Right atrium auricular region (tissue), 2 donors: Measurements from ENCODE around the gene PLAGL1. TPM values are rescaled to one million over a fixed set of nuclear protein-coding genes. Genes with fewer than 3 reads are reported as not detected.

Experiments
- DNase-seq: peaks from one replicate; pipeline ENCODE4 v3.0.0-alpha.2; 2019; ENCODE audit warnings: low spot score
- H3K27ac ChIP-seq, 2 donors: fragments of 200-600 bp; sonication (generic); 1 replicate in 1 of 2; 2 replicates in 1 of 2; pipeline ENCODE4 v1.5.1; 2016 to 2019
- H3K27me3 ChIP-seq, 2 donors: fragments of 200-600 bp; sonication (generic); one replicate each; pipeline versions ENCODE4 v1.5.1 to v1.6.0; 2017 to 2019
- H3K36me3 ChIP-seq: fragments of 200-600 bp; sonication (generic); one replicate; pipeline ENCODE4 v1.5.1; 2016
- H3K4me1 ChIP-seq, 2 donors: fragments of 200-600 bp; sonication (generic); one replicate each; pipeline versions ENCODE4 v1.5.1 to v1.6.0; 2017 to 2019
- H3K4me3 ChIP-seq, 2 donors: fragments of 200-600 bp; sonication (generic); 1 replicate in 1 of 2; 2 replicates in 1 of 2; pipeline ENCODE4 v1.5.1; 2017 to 2019; ENCODE audit warnings: mild to moderate bottlenecking in 1 of 2, moderate library complexity in 1 of 2
- H3K9me3 ChIP-seq, 2 donors: fragments of 200-600 bp; sonication (generic); one replicate each; pipeline ENCODE4 v1.5.1; 2019
- total RNA-seq, 2 donors: library from RNA; depleted of rRNA; stranded (reverse); fragments of >200 nt; gene quantifications; one replicate each; pipeline ENCODE4 v1.1.0, GENCODE V29; 2016
- TF ChIP-seq, protein P1 (sequence below), 2 donors: fragments of 200-600 bp; sonication (generic); IDR thresholded peaks; one replicate each; pipeline ENCODE4 v1.5.1; 2019; ENCODE audit warnings: antibody characterized with exemption in 2 of 2

The PLAGL1 gene
- total RNA-seq, 2 donors from 2014 or later, result 6.8 to 8.5 TPM

DNA sequence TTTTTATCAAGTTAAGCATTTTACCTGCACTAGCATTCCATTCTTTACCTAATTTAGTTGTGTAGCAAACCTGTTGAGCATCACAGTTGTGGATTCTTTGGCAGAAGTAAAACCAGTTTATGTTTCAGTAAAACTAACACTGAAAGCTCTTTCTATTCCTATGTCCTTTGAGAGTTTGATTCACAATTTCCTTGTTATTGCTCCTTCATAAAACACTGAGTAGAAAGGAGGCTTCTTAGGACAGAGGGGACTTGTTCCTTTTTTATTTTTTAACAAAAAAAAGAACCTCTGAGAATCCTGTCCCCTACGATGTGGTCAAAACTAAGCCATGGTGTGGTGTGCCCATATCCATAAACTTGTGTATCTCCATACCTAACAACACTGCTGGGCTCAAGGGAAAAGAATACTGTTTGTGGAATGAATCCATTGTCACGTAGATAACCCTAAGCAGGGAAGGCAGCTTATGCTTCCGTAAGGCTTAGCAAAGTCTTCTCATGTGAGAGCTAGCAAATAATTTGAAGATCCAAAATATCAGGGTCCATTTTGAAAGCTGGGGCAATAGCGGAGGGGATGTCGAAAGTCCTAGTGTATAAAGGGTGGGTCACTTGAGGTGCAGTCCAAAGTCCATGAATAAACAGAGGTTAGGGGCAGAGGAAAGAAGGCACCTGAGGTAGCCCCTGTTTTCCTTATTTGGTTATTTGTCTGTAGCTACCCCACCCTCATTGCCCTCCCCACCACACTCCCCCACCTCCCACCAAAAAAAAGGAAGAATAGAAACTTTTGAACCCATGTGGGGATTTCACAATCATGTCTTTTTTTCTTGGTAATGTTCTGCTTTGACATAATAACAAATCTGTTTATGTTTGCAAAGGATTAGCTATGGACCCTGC, 71.0 kb downstream of the PLAGL1 start:
- Histone ChIP-seq H3K27ac (no peak overlapping the region), H3K27me3 (no peaks in the 10 kb centered on the region), H3K4me3 (no peak overlapping the region), H3K36me3 (no peaks in the 10 kb centered on the region), H3K4me1 (no peaks in the 10 kb centered on the region), H3K9me3 (peaks cover 0 to 10% of the 10 kb centered on the region in 2 donors)
- TF ChIP-seq, protein P1, sequence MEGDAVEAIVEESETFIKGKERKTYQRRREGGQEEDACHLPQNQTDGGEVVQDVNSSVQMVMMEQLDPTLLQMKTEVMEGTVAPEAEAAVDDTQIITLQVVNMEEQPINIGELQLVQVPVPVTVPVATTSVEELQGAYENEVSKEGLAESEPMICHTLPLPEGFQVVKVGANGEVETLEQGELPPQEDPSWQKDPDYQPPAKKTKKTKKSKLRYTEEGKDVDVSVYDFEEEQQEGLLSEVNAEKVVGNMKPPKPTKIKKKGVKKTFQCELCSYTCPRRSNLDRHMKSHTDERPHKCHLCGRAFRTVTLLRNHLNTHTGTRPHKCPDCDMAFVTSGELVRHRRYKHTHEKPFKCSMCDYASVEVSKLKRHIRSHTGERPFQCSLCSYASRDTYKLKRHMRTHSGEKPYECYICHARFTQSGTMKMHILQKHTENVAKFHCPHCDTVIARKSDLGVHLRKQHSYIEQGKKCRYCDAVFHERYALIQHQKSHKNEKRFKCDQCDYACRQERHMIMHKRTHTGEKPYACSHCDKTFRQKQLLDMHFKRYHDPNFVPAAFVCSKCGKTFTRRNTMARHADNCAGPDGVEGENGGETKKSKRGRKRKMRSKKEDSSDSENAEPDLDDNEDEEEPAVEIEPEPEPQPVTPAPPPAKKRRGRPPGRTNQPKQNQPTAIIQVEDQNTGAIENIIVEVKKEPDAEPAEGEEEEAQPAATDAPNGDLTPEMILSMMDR (IDR thresholded peaks at IDR 0.05), result no peak
- no peak for DNase-seq

DNA sequence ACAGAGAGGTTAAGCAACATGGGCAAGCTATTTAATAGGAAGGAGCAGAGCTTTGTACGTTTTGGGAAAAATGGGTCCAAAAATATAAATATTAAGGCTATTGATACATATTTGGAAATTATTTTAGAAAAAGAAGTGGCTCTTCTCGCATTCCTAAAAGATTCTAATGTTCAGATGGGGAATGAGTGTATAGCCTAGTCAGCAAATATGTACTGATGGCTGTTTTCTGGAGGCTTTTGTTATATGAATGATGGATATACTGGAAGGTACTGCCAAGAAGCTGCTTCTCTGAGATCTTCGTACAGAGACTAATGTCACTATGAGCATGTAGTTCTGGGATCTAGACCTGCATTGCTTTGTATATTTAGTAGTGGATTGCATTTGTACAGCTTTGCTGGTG, 71.7 kb downstream of the PLAGL1 start:
- TF ChIP-seq, protein P1 (IDR thresholded peaks at IDR 0.05), result no peak
- Histone ChIP-seq H3K27me3 (no peaks in the 10 kb centered on the region), H3K9me3 (peaks cover 0 to 14% of the 10 kb centered on the region in 2 donors), H3K4me3 (no peak overlapping the region), H3K4me1 (no peaks in the 10 kb centered on the region), H3K27ac (no peak overlapping the region), H3K36me3 (no peaks in the 10 kb centered on the region)
- no peak for DNase-seq

DNA sequence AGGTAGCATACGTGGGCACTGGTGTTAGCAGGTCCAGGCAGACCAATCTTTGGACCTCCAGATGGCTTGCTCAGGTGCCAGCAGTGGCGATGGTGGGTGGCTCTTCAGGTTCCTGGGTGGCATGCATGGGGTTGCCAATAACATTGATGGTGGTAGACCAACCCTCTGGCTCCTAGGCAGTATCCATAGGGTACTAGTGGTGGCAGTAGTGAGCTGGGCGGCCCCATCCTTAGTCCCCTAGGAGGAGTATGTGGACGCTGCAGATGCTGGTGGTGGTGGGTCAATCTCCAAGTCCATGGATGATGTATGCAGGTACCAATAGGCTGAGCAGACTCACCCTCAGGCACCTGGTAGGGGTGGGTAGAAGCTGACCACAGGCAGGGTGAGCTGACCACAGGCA, 73.2 kb downstream of the PLAGL1 start:
- TF ChIP-seq, protein P1 (IDR thresholded peaks at IDR 0.05), result no peak
- no peaks in the 10 kb centered on the region for H3K36me3 ChIP-seq
- no peak overlapping the region for H3K27ac ChIP-seq
- no peak for DNase-seq
- H3K9me3 ChIP-seq, result peaks cover 0 to 18% of the 10 kb centered on the region in 2 donors
- H3K27me3 ChIP-seq, result no peaks in the 10 kb centered on the region
- H3K4me3 ChIP-seq, result no peak overlapping the region
- no peaks in the 10 kb centered on the region for H3K4me1 ChIP-seq

DNA sequence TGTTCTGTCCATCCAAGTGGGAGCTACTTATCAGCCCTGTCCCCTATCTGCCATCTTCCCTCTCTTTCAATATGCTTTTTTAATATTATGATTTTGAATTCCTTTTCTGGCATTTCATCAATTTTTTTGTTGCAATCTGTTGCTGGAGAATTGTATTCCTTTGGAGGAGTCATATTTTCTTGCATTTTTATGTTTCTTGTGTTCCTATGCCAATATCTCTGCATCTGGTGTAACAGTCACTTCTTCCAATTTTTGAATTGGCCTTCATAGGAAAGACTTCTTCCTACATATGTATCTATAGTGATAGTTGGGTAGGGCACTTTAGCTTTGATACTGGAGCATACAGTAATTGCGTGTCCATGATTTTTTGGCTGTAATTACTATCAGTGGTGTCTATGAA, 73.7 kb downstream of the PLAGL1 start:
- Histone ChIP-seq H3K9me3 (peaks cover 0 to 18% of the 10 kb centered on the region in 2 donors), H3K27me3 (no peaks in the 10 kb centered on the region), H3K4me3 (no peak overlapping the region), H3K27ac (no peak overlapping the region), H3K4me1 (no peaks in the 10 kb centered on the region), H3K36me3 (no peaks in the 10 kb centered on the region)
- no peak for DNase-seq
- TF ChIP-seq, protein P1 (IDR thresholded peaks at IDR 0.05), result no peak

DNA sequence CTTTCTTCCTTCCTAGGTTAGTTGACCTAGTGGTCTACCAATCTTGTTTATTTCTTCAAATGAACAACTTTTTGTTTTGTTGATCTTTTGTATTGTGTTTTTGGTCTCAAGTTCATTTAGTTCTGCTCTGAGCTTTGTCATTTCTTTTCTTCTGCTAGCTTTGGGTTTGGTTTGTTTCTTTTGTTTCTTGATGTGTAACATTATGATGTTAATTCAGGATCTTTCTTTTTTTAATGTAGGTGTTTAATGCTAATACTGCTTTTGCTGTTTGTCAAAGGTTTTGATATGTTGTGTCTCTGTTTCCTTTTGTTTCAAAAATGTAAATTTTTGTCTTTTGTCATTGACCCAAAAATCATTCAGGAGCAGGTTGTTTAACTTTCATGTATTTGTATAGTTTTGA, 78.1 kb downstream of the PLAGL1 start:
- TF ChIP-seq, protein P1 (IDR thresholded peaks at IDR 0.05), result no peak
- H3K27me3 ChIP-seq, result no peaks in the 10 kb centered on the region
- H3K9me3 ChIP-seq, result peaks cover 0 to 18% of the 10 kb centered on the region in 2 donors
- no peak overlapping the region for H3K27ac ChIP-seq
- no peak overlapping the region for H3K4me3 ChIP-seq
- no peaks in the 10 kb centered on the region for H3K4me1 ChIP-seq
- DNase-seq, result no peak
- no peaks in the 10 kb centered on the region for H3K36me3 ChIP-seq
